Uterus (tissue), 4 donors: ENCODE results near the gene ITIH1. TPM values are rescaled to one million over a fixed set of nuclear protein-coding genes. Genes with fewer than 3 reads are reported as not detected.

Experiments
- DNase-seq, 2 donors: peaks; one replicate each; pipeline ENCODE4 v3.0.0-alpha.2; 2019 to 2020
- H3K27ac ChIP-seq, 2 donors: fragments of 200-600 bp; sonication (generic); 1 replicate in 1 of 2; 2 replicates in 1 of 2; pipeline ENCODE4 v1.5.1; 2016 to 2018
- H3K27me3 ChIP-seq, 2 donors: fragments of 200-600 bp; sonication (generic); one replicate each; pipeline ENCODE4 v1.5.1; 2018 to 2019; ENCODE audit warnings: control low read depth in 1 of 2
- H3K36me3 ChIP-seq, 2 donors: fragments of 200-600 bp; sonication (generic); one replicate each; pipeline ENCODE4 v1.5.1; 2019; ENCODE audit warnings: control low read depth in 1 of 2
- H3K4me1 ChIP-seq, 2 donors: fragments of 200-600 bp; sonication (generic); one replicate each; pipeline ENCODE4 v1.5.1; 2018 to 2019; ENCODE audit warnings: control low read depth in 1 of 2
- H3K4me3 ChIP-seq, 2 donors: fragments of 200-600 bp; sonication (generic); 1 replicate in 1 of 2; 2 replicates in 1 of 2; pipeline ENCODE4 v1.5.1; 2018 to 2019; ENCODE audit warnings: mild to moderate bottlenecking in 1 of 2
- H3K9me3 ChIP-seq, 2 donors: fragments of 200-600 bp; sonication (generic); one replicate each; pipeline ENCODE4 v1.5.1; 2019; ENCODE audit warnings: control low read depth in 1 of 2
- POLR2A ChIP-seq, 2 donors: fragments of 450-650 bp; IDR thresholded peaks; one replicate each; pipeline ENCODE4 v1.6.1; 2016; ENCODE audit warnings: antibody characterized with exemption in 2 of 2, mild to moderate bottlenecking in 1 of 2, moderate library complexity in 1 of 2
- intact Hi-C: fragments of 100-400 bp; cut with DNase I; formaldehyde crosslinking; loops from one replicate; pipeline ENCODE4 v1.15.1; 2023; ENCODE audit warnings: low total_unique reads
- total RNA-seq, 4 donors: library from RNA; depleted of rRNA in 3 of 4; stranded (reverse); fragments of >200 nt in 3 of 4; gene quantifications; one replicate each; pipeline versions ENCODE4 v1.1.0 to v1.2.4, GENCODE V29; 2014 to 2023
- TF ChIP-seq, protein P1 (sequence below), 4 experiments: fragments of 200-600 bp in 2 of 4; fragments of 450-650 bp in 2 of 4; sonication (generic) in 2 of 4; IDR thresholded peaks; one replicate each; pipeline ENCODE4 v1.5.1; 2016 to 2019; ENCODE audit warnings: antibody characterized with exemption in 4 of 4, mild to moderate bottlenecking in 2 of 4, moderate library complexity in 1 of 4
- donor health status: DM: yes; HTN: yes; CAD: no.

Gene ITIH1
- total RNA-seq, 4 donors from 2014 or later = 0.18 TPM; not detected in 3

DNA sequence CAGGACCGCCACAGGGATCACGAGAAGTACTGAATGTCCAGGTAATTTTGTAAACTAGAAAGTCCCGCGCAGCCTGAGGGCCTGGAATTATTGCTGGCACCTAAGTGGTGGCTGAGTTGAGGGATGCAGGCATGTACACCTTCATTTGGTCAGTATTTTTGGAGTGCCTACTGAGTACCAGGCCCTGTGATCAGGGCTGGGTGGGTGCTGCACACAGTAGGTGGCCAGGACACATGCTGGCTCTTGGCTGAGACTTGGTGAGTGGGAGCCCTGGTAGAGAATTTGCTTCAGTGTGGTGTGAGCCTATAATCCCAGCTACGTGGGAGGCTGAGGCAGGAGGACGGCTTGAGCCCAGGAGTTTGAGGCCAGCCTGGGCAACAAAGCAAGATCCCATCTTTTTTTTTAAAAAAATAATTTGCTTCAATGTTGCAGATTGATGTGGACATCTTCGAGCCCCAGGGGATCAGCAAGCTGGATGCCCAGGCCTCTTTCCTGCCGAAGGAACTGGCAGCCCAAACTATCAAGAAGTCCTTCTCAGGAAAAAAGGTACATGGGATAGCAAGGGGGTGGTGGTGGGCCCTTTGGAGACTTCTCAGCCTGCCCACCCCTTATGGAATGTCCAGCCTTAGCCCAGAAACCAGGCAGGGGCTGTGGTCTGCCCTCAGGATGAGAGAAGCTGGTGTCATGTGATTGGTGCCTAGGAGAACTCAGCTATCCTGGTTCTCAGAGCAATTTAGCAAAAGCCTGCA is 2.6 kb downstream of the ITIH1 start:
- Histone ChIP-seq H3K4me3 (no peak overlapping the region), H3K27ac (no peak overlapping the region), H3K4me1 (no peaks in the 10 kb centered on the region), H3K36me3 (no peaks in the 10 kb centered on the region), H3K9me3 (no peaks in the 10 kb centered on the region), H3K27me3 (no peaks in the 10 kb centered on the region)
- no peak for TF ChIP-seq POLR2A (IDR thresholded peaks at IDR 0.05)
- TF ChIP-seq, protein P1, sequence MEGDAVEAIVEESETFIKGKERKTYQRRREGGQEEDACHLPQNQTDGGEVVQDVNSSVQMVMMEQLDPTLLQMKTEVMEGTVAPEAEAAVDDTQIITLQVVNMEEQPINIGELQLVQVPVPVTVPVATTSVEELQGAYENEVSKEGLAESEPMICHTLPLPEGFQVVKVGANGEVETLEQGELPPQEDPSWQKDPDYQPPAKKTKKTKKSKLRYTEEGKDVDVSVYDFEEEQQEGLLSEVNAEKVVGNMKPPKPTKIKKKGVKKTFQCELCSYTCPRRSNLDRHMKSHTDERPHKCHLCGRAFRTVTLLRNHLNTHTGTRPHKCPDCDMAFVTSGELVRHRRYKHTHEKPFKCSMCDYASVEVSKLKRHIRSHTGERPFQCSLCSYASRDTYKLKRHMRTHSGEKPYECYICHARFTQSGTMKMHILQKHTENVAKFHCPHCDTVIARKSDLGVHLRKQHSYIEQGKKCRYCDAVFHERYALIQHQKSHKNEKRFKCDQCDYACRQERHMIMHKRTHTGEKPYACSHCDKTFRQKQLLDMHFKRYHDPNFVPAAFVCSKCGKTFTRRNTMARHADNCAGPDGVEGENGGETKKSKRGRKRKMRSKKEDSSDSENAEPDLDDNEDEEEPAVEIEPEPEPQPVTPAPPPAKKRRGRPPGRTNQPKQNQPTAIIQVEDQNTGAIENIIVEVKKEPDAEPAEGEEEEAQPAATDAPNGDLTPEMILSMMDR (IDR thresholded peaks at IDR 0.05) = no peak
- intact Hi-C loops = no loop called here
- DNase-seq = no peak

GRCh38 chr3:52781741-52782140 is 4.3 kb downstream of the ITIH1 start:
- Histone ChIP-seq H3K27ac (no peak overlapping the region), H3K9me3 (no peaks in the 10 kb centered on the region), H3K27me3 (no peaks in the 10 kb centered on the region), H3K4me1 (no peaks in the 10 kb centered on the region), H3K4me3 (no peak overlapping the region), H3K36me3 (no peaks in the 10 kb centered on the region)
- intact Hi-C loops = no loop called here
- peak in 1 of 2 donors; percentile 10 for DNase-seq
- TF ChIP-seq, protein P1 (IDR thresholded peaks at IDR 0.05) = no peak
- no peak for TF ChIP-seq POLR2A (IDR thresholded peaks at IDR 0.05)

- Histone ChIP-seq H3K27me3 (no peaks in the 10 kb centered on the region), H3K9me3 (no peaks in the 10 kb centered on the region), H3K27ac (no peak overlapping the region), H3K36me3 (no peaks in the 10 kb centered on the region), H3K4me3 (no peak overlapping the region), H3K4me1 (no peaks in the 10 kb centered on the region)
- TF ChIP-seq, protein P1 (IDR thresholded peaks at IDR 0.05) = no peak
- no peak for TF ChIP-seq POLR2A (IDR thresholded peaks at IDR 0.05)
- intact Hi-C loops = no loop called here
- peak; percentile 4 to 6 for DNase-seq
Measured at GRCh38 chr3:52782412-52783210, 5.2 kb downstream of the ITIH1 start.

- Histone ChIP-seq H3K27me3 (no peaks in the 10 kb centered on the region), H3K27ac (no peak overlapping the region), H3K4me1 (no peaks in the 10 kb centered on the region), H3K9me3 (no peaks in the 10 kb centered on the region), H3K4me3 (no peak overlapping the region), H3K36me3 (no peaks in the 10 kb centered on the region)
- intact Hi-C loops = no loop called here
- TF ChIP-seq, protein P1 (IDR thresholded peaks at IDR 0.05) = no peak
- TF ChIP-seq POLR2A (IDR thresholded peaks at IDR 0.05) = no peak
- peak; percentile 2 to 4 for DNase-seq
Measured at GRCh38 chr3:52783211-52783555, 5.8 kb downstream of the ITIH1 start.

GRCh38 chr3:52784021-52784621 is 6.7 kb downstream of the ITIH1 start:
- Histone ChIP-seq H3K27ac (no peak overlapping the region), H3K36me3 (no peaks in the 10 kb centered on the region), H3K9me3 (no peaks in the 10 kb centered on the region), H3K4me1 (no peaks in the 10 kb centered on the region), H3K4me3 (no peak overlapping the region), H3K27me3 (no peaks in the 10 kb centered on the region)
- no peak for TF ChIP-seq POLR2A (IDR thresholded peaks at IDR 0.05)
- TF ChIP-seq, protein P1 (IDR thresholded peaks at IDR 0.05) = no peak
- intact Hi-C loops = no loop called here
- peak in 1 of 2 donors; percentile 7 for DNase-seq
